OCI-LY1 (cell line): ENCODE measurements around the gene DNLZ.

ENCODE experiments used
- H2AFZ ChIP-seq: fragments of 200-600 bp; sonication (generic), shearing (Covaris generic); 2 replicates; pipeline ENCODE4 v1.6.0; 2014; ENCODE audit warnings: antibody characterized with exemption, mild to moderate bottlenecking, low read length
- H3F3A ChIP-seq: fragments of 200-600 bp; sonication (generic), shearing (Covaris generic); 2 replicates; pipeline ENCODE4 v1.6.0; 2014; ENCODE audit warnings: mild to moderate bottlenecking, antibody characterized with exemption, low read length, moderate library complexity; ENCODE audit not compliant: insufficient read depth
- H3K27ac ChIP-seq: fragments of 200-600 bp; sonication (generic); 2 replicates; pipeline ENCODE4 v1.5.1; 2014; ENCODE audit warnings: low read length, mixed run types, mild to moderate bottlenecking, low read depth; ENCODE audit not compliant: poor library complexity, severe bottlenecking
- H3K27me3 ChIP-seq: fragments of 200-600 bp; sonication (generic); 2 replicates; pipeline ENCODE4 v1.6.0; 2014; ENCODE audit warnings: antibody characterized with exemption, mild to moderate bottlenecking, low read length, moderate library complexity; ENCODE audit not compliant: insufficient read depth
- H3K36me3 ChIP-seq: fragments of 200-600 bp; sonication (generic); 2 replicates; pipeline ENCODE4 v1.6.1; 2014; ENCODE audit warnings: mild to moderate bottlenecking, antibody characterized with exemption, low read length, moderate library complexity, mixed read lengths; ENCODE audit not compliant: insufficient read depth
- H3K4me1 ChIP-seq: fragments of 200-600 bp; sonication (generic); 2 replicates; pipeline ENCODE4 v1.5.1; 2014; ENCODE audit warnings: mild to moderate bottlenecking, low read length, moderate library complexity; ENCODE audit not compliant: insufficient read depth, severe bottlenecking
- H3K4me2 ChIP-seq: fragments of 200-600 bp; sonication (generic), shearing (Covaris generic); 2 replicates; pipeline ENCODE4 v1.6.1; 2014; ENCODE audit warnings: low read length
- H3K4me3 ChIP-seq: fragments of 200-600 bp; sonication (generic); 2 replicates; pipeline ENCODE4 v1.5.1; 2014; ENCODE audit warnings: low read length, low read depth, mild to moderate bottlenecking, mixed read lengths; ENCODE audit not compliant: poor library complexity, severe bottlenecking
- H3K79me2 ChIP-seq: fragments of 200-600 bp; shearing (Covaris generic); 2 replicates; pipeline ENCODE4 v1.6.1; 2016; ENCODE audit warnings: mixed run types, low read length, mixed read lengths; ENCODE audit not compliant: insufficient read depth
- H3K9ac ChIP-seq: fragments of 200-600 bp; sonication (generic), shearing (Covaris generic); 2 replicates; pipeline ENCODE4 v1.6.1; 2014; ENCODE audit warnings: mild to moderate bottlenecking, low read length, mixed read lengths
- H3K9me2 ChIP-seq: fragments of 200-600 bp; sonication (generic), shearing (Covaris generic); 2 replicates; pipeline ENCODE4 v1.6.1; 2014; ENCODE audit warnings: low read depth, mild to moderate bottlenecking, low read length, mixed read lengths
- H3K9me3 ChIP-seq: fragments of 200-600 bp; shearing (Covaris generic); 2 replicates; pipeline ENCODE4 v1.6.1; 2014; ENCODE audit warnings: low read length, mixed read lengths
- H4K20me1 ChIP-seq: fragments of 200-600 bp; sonication (generic), shearing (Covaris generic); 2 replicates; pipeline ENCODE4 v1.6.0; 2016; ENCODE audit warnings: mild to moderate bottlenecking, low read length; ENCODE audit not compliant: insufficient read depth
- CTCF ChIP-seq: fragments of 200-600 bp; sonication (generic), shearing (Covaris generic); IDR thresholded peaks from 2 replicates; pipeline ENCODE4 v1.5.1; 2017; ENCODE audit warnings: mild to moderate bottlenecking, antibody characterized with exemption, low read length, moderate library complexity, mixed read lengths
- EZH2 ChIP-seq: fragments of 200-600 bp; sonication (generic), shearing (Covaris generic); IDR thresholded peaks from 2 replicates; pipeline ENCODE4 v1.8.0; 2017; ENCODE audit warnings: borderline replicate concordance, mixed run types, mild to moderate bottlenecking, antibody characterized with exemption, low read length, moderate library complexity, mixed read lengths

DNLZ gene

GRCh38 chr9:136318776-136319241 is 44.7 kb downstream of the DNLZ start:
- Histone ChIP-seq H3K4me2 (no peak overlapping the region), H3K27me3 (peaks cover 41% of the 10 kb centered on the region; the same call in 1 of the 2 replicates), H3K27ac (no peak overlapping the region), H3K79me2 (no peaks in the 10 kb centered on the region), H3K4me1 (no peaks in the 10 kb centered on the region), H3K9ac (no peak overlapping the region), H3K4me3 (no peak overlapping the region), H3K36me3 (peaks cover 9% of the 10 kb centered on the region; the same call in 1 of the 2 replicates), H3K9me3 (peaks cover 8% of the 10 kb centered on the region), H4K20me1 (no peaks in the 10 kb centered on the region), H2AFZ (no peak overlapping the region), H3F3A (no peaks in the 10 kb centered on the region), H3K9me2 (no peaks in the 10 kb centered on the region)
- no peak for TF ChIP-seq EZH2
- TF ChIP-seq CTCF, result no peak

DNA sequence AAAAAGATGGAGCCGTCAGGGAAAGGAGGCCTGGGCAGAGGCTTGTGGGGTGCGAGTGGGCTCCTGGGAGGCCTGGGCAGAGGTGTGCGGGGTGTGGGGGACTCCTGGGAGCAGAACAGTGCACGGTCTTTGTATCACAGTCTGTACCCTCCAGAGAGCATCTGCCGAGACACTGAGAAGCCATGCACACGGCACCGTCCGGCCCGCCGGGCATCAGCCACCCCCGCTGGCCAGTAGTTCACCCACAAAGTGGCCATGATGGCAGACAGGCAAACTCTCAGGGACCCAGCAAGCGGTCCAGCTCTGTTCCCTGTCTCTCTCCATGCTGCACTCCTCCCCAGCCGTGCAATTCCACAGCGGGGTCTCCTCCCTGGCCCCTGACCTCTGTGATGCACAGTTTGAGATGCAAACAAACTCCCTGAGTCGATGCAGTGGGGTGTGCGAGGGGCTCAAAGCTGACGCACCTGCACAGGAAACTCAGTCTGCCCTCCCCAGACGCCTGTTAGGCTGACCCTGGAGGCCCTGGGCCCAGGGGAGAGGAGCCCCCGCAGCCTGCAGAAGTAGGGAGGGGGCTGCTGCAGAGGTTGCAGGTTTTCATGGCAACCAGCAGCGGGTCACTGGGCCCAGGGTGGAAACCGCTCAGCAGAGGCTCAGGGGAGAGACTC is 45.3 kb downstream of the DNLZ start:
- Histone ChIP-seq H3K4me2 (no peak overlapping the region), H3K4me3 (no peak overlapping the region), H3K79me2 (no peaks in the 10 kb centered on the region), H4K20me1 (no peaks in the 10 kb centered on the region), H2AFZ (no peak overlapping the region), H3K9me2 (no peaks in the 10 kb centered on the region), H3K9ac (no peak overlapping the region), H3K9me3 (peaks cover 8% of the 10 kb centered on the region), H3K27ac (no peak overlapping the region), H3F3A (no peaks in the 10 kb centered on the region), H3K27me3 (peaks cover 42% of the 10 kb centered on the region; the same call in 1 of the 2 replicates), H3K4me1 (no peaks in the 10 kb centered on the region), H3K36me3 (peaks cover 9% of the 10 kb centered on the region; the same call in 1 of the 2 replicates)
- TF ChIP-seq CTCF (no peak), EZH2 (no peak)

DNA sequence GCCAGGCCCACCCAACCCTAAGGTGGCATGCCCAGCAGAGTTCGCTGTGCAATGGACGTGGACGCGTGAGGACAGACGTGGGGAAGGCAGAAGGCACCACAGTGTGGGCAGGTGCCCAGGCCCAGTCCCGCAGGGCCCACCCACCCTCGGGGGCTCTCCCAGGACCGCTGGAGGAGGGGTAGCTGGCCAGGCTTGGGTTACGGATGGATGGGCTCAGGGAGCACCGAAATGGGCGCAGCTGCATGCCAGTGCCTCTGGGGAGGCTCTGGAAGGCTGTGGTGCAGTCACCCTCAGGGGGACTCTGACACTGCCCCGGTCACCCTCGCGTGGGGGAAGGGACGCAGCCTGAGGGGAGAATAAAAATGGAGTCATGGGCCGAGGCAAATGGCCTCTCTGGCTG is 45.8 kb downstream of the DNLZ start:
- no peak overlapping the region for H3K27ac ChIP-seq
- peaks cover 41% of the 10 kb centered on the region; the same call in 1 of the 2 replicates for H3K27me3 ChIP-seq
- H3K9me2 ChIP-seq, result no peaks in the 10 kb centered on the region
- H3K36me3 ChIP-seq, result peaks cover 9% of the 10 kb centered on the region; the same call in 1 of the 2 replicates
- no peak overlapping the region for H3K4me2 ChIP-seq
- H4K20me1 ChIP-seq, result no peaks in the 10 kb centered on the region
- no peaks in the 10 kb centered on the region for H3K79me2 ChIP-seq
- no peaks in the 10 kb centered on the region for H3F3A ChIP-seq
- peaks cover 8% of the 10 kb centered on the region for H3K9me3 ChIP-seq
- no peak overlapping the region for H2AFZ ChIP-seq
- no peak overlapping the region for H3K4me3 ChIP-seq
- no peak overlapping the region for H3K9ac ChIP-seq
- H3K4me1 ChIP-seq, result no peaks in the 10 kb centered on the region
- TF ChIP-seq CTCF (no peak), EZH2 (no peak)
